Activated CD4-positive, alpha-beta T cell treated with anti-CD3 and anti-CD28 coated beads, Interleukin-2, Interleukin-6, amounts not matched to agents 100 ng/mL and 50 ng/mL, durations not matched to agents 16 hours and 8 hours (primary cell): ENCODE results near the gene DPY30.
"Not testable (repeated sequence)": the region's sequence is repeated elsewhere in the genome, so short reads cannot be mapped to it uniquely, and the experiment has no call there.

Source experiments
- DNase-seq: peaks from one replicate; pipeline ENCODE4 v3.0.0-alpha.2; 2020

The DPY30 gene

GRCh38 chr2:32039447-32040219 lies at the start of gene DPY30:
Gene DPY30, minus strand, starts transcription at chr2:32039805. Its CDS starts 349 bp downstream, at chr2:32039456.
- DNase-seq = peak; percentile 95

GRCh38 chr2:32074134-32074506 lies 34.5 kb upstream of the DPY30 start:
- DNase-seq = no peak

- DNase-seq = no peak
Observed at GRCh38 chr2:32067549-32067948, 27.9 kb upstream of the DPY30 start.

GRCh38 chr2:32064713-32065112 lies 25.1 kb upstream of the DPY30 start:
- no peak for DNase-seq

- peak; percentile 25 for DNase-seq
Observed at GRCh38 chr2:32064021-32064601, 24.5 kb upstream of the DPY30 start.

GRCh38 chr2:32063310-32064020 lies 23.9 kb upstream of the DPY30 start, which contains the start of gene SPAST:
Gene SPAST, plus strand, starts transcription at chr2:32063556. Its CDS starts 276 bp downstream, at chr2:32063832.
- DNase-seq = peak; percentile 98

GRCh38 chr2:32061973-32062861 lies 22.6 kb upstream of the DPY30 start:
- DNase-seq = peak; percentile 8

- DNase-seq = no peak
Observed at GRCh38 chr2:32061430-32061829, 21.8 kb upstream of the DPY30 start.

- no peak for DNase-seq
Observed at GRCh38 chr2:32060266-32060665, 20.7 kb upstream of the DPY30 start.

GRCh38 chr2:32058130-32058529 lies 18.5 kb upstream of the DPY30 start:
- DNase-seq = no peak

GRCh38 chr2:32054583-32054982 lies 15.0 kb upstream of the DPY30 start:
- not testable (repeated sequence) for DNase-seq

- no peak for DNase-seq
Observed at GRCh38 chr2:32051836-32052439, 12.3 kb upstream of the DPY30 start.

- DNase-seq = no peak
Observed at GRCh38 chr2:32043561-32043960, 4.0 kb upstream of the DPY30 start.

- DNase-seq = not testable (repeated sequence)
Observed at GRCh38 chr2:32034198-32034887, 5.3 kb downstream of the DPY30 start.

GRCh38 chr2:32018789-32019482 lies 20.7 kb downstream of the DPY30 start:
- not testable (repeated sequence) for DNase-seq

GRCh38 chr2:32012872-32013271 lies 26.7 kb downstream of the DPY30 start:
- DNase-seq = no peak

- no peak for DNase-seq
Observed at GRCh38 chr2:32011485-32011960, 28.1 kb downstream of the DPY30 start.

GRCh38 chr2:32010670-32011484 lies 28.7 kb downstream of the DPY30 start, which contains the start of gene MEMO1:
Gene MEMO1, minus strand, starts transcription at chr2:32011008. Its CDS starts 761 bp downstream, at chr2:32010247.
- DNase-seq = peak; percentile 95

- peak; percentile 73 for DNase-seq
Observed at GRCh38 chr2:32010280-32010669, 29.3 kb downstream of the DPY30 start.
